ENCODE measurements around the gene ODF4. TPM values are rescaled to one million over a fixed set of nuclear protein-coding genes. Genes with fewer than 3 reads are reported as not detected.

The ODF4 gene
- total and polyA plus RNA-seq, 2 of the 13 experiments (the other 11 are each of a cell fraction or from before 2014, with no cell fraction given): not detected

DNA sequence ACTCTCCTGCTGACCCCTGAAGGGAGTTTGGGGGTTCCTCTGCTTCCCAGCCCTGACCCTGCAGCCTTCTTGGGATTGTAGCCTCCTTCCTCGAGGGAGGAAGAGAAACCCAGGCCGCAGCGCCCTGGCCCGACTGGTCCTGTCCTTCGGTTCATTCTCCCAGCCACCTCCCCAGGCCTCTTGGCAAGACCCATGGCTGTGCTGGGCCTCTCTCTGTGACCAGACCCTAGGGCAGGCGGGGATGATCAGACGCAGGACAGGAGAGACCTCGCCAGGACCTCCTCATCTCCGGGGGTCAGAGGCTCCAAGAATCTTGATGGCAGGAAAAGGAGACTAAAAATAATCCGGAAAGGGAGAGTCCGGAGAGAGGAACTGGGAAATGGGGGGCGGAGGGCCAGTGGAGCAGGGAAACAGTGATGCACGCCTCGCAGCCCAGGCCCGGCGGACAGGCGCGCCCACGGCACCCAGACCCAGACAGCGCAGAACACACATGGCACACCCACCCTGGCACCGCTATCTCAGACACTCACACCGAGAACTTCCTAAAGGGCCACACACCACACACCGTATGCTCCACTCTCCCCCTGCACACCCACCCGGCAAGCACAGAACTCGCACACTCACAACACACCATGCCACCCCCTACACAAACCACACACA is 28.4 kb upstream of the ODF4 start:
- ChIA-PET CTCF (ENCODE audit: low intra/inter-chr PET ratio, low total read pairs) (no interaction called here), POLR2A (no interaction called here)
- no TSS peak for BruUV-seq (replicated peaks)
- H2AFZ ChIP-seq (ENCODE audit: low read length): no peak overlapping the region
- H4K20me1 ChIP-seq (ENCODE audit: insufficient read depth, low read length): no peaks in the 10 kb centered on the region
- H3K4me3 ChIP-seq (replicated peaks in 1 of 3; ENCODE audit: insufficient read depth in 1 of 3, low read depth in 2 of 3, low read length in 3 of 3): no peak overlapping the region
- in situ Hi-C loops (cut with HindIII; ENCODE audit: extremely low pct_ligation_motif_present, low pct_unique_long_range_greater_than_20kb): no loop called here
- peaks cover 15 to 65% of the 10 kb centered on the region in 2 experiments for H3K27me3 ChIP-seq (ENCODE audit: control insufficient read depth in 1 of 2, insufficient read depth in 2 of 2, low read length in 2 of 2)
- 61% methylated on average over 23 of the region's 25 CpGs for WGBS (ENCODE audit: low lambda C conversion rate)
- no peak overlapping the region for H3K27ac ChIP-seq (ENCODE audit: extremely low read length, insufficient read depth, low read length)
- ATAC-seq (no peak), DNase-seq (ENCODE audit: low spot score) (no peak), FAIRE-seq (no peak)
- H3K4me2 ChIP-seq (ENCODE audit: low read depth, low read length): no peak overlapping the region
- no peaks in the 10 kb centered on the region for H3K36me3 ChIP-seq (replicated peaks in 1 of 2; ENCODE audit: control insufficient read depth in 1 of 2, insufficient read depth in 2 of 2, low read length in 2 of 2)
- H3K9me3 ChIP-seq (ENCODE audit: low read length): no peaks in the 10 kb centered on the region
- intact Hi-C loops (cut with micrococcal nuclease; ENCODE audit: unreplicated experiment): no loop called here
- H3K4me1 ChIP-seq (ENCODE audit: insufficient read depth, low read length): no peaks in the 10 kb centered on the region
- H3K79me2 ChIP-seq (ENCODE audit: insufficient read depth, low read length): no peaks in the 10 kb centered on the region
- no peak overlapping the region for H3K9ac ChIP-seq (ENCODE audit: insufficient read depth, low read depth, low read length)
- TF ChIP-seq, protein P1, sequence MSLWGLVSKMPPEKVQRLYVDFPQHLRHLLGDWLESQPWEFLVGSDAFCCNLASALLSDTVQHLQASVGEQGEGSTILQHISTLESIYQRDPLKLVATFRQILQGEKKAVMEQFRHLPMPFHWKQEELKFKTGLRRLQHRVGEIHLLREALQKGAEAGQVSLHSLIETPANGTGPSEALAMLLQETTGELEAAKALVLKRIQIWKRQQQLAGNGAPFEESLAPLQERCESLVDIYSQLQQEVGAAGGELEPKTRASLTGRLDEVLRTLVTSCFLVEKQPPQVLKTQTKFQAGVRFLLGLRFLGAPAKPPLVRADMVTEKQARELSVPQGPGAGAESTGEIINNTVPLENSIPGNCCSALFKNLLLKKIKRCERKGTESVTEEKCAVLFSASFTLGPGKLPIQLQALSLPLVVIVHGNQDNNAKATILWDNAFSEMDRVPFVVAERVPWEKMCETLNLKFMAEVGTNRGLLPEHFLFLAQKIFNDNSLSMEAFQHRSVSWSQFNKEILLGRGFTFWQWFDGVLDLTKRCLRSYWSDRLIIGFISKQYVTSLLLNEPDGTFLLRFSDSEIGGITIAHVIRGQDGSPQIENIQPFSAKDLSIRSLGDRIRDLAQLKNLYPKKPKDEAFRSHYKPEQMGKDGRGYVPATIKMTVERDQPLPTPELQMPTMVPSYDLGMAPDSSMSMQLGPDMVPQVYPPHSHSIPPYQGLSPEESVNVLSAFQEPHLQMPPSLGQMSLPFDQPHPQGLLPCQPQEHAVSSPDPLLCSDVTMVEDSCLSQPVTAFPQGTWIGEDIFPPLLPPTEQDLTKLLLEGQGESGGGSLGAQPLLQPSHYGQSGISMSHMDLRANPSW (CRISPR knock-in tag; IDR thresholded peaks at IDR 0.05; ENCODE audit: borderline replicate concordance): no peak
- TF ChIP-seq ZNF839 (CRISPR knock-in tag; IDR thresholded peaks at IDR 0.05; ENCODE audit: borderline replicate concordance) (no peak), ZBTB26 (CRISPR knock-in tag; IDR thresholded peaks at IDR 0.05; ENCODE audit: borderline replicate concordance) (no peak), ZNF674 (CRISPR knock-in tag; IDR thresholded peaks at IDR 0.05; ENCODE audit: low read depth) (no peak), KDM4B (CRISPR knock-in tag; IDR thresholded peaks at IDR 0.05) (no peak), BORCS8-MEF2B (CRISPR knock-in tag; IDR thresholded peaks at IDR 0.05) (no peak), ZNF703 (CRISPR knock-in tag; IDR thresholded peaks at IDR 0.05; ENCODE audit: borderline replicate concordance) (no peak), STAT5B (CRISPR knock-in tag; IDR thresholded peaks at IDR 0.05) (no peak), SRSF9 (IDR thresholded peaks at IDR 0.05; ENCODE audit: borderline replicate concordance, insufficient read depth, low read depth, low read length, poor library complexity, severe bottlenecking) (no peak), SRY (CRISPR knock-in tag; IDR thresholded peaks at IDR 0.05) (no peak), NFKB2 (CRISPR knock-in tag; IDR thresholded peaks at IDR 0.05; ENCODE audit: borderline replicate concordance) (no peak), NR1H2 (CRISPR knock-in tag; IDR thresholded peaks at IDR 0.05; ENCODE audit: borderline replicate concordance, low read depth) (no peak), CCAR2 (optimal IDR thresholded peaks at IDR 0.05; ENCODE audit: low read depth, low read length) (no peak), MIXL1 (CRISPR knock-in tag; IDR thresholded peaks at IDR 0.05) (no peak), CENPT (CRISPR knock-in tag; IDR thresholded peaks at IDR 0.05; ENCODE audit: low read depth) (no peak), ZBTB43 (CRISPR knock-in tag; conservative IDR thresholded peaks at IDR 0.05) (no peak)
- TF ChIP-seq, protein P2, sequence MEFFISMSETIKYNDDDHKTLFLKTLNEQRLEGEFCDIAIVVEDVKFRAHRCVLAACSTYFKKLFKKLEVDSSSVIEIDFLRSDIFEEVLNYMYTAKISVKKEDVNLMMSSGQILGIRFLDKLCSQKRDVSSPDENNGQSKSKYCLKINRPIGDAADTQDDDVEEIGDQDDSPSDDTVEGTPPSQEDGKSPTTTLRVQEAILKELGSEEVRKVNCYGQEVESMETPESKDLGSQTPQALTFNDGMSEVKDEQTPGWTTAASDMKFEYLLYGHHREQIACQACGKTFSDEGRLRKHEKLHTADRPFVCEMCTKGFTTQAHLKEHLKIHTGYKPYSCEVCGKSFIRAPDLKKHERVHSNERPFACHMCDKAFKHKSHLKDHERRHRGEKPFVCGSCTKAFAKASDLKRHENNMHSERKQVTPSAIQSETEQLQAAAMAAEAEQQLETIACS (CRISPR knock-in tag; IDR thresholded peaks at IDR 0.05): no peak
- TF ChIP-seq, protein P3, sequence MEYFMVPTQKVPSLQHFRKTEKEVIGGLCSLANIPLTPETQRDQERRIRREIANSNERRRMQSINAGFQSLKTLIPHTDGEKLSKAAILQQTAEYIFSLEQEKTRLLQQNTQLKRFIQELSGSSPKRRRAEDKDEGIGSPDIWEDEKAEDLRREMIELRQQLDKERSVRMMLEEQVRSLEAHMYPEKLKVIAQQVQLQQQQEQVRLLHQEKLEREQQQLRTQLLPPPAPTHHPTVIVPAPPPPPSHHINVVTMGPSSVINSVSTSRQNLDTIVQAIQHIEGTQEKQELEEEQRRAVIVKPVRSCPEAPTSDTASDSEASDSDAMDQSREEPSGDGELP (IDR thresholded peaks at IDR 0.05; ENCODE audit: borderline replicate concordance, low read depth): no peak
